HG03558 (cell line): ENCODE data around the gene SEPTIN8.

Experiments used
- ATAC-seq: cut with Tn5 transposase; IDR thresholded peaks from one replicate; pipeline ENCODE4 v1.9.1; 2021; ENCODE audit warnings: moderate number of reproducible peaks; ENCODE audit not compliant: unreplicated experiment; ENCODE audit errors: extremely low read depth

The SEPTIN8 gene

DNA sequence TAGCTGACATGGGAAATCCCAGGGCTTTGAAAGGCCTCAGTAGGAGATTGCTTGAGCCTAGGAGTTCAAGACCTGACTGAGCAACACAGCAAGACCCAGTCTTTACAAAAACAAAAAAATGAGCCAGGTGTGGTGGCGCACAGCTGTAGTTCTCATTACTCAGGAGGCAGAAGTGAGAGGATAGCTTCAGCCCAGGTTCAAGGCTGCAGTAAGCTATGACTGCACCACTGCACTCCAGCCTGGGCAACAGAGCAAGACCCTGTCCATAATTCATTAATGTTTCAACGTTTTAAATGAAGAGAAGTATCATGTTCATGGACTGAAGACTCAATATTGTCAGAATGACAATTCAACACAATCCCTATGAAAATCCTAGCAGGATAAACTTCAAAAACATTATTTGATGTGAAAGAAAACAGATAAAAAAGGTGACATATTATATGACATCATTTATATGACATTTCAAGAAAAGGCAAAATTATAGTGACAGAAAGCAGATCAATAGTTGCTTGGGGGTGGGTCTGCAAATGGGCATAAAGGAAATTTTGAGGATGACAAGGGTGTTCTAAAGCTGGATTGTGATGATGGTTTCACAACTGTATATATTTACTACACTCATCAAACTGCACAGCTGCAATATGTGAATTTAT, 43.4 kb downstream of the SEPTIN8 start:
- no peak for ATAC-seq

DNA sequence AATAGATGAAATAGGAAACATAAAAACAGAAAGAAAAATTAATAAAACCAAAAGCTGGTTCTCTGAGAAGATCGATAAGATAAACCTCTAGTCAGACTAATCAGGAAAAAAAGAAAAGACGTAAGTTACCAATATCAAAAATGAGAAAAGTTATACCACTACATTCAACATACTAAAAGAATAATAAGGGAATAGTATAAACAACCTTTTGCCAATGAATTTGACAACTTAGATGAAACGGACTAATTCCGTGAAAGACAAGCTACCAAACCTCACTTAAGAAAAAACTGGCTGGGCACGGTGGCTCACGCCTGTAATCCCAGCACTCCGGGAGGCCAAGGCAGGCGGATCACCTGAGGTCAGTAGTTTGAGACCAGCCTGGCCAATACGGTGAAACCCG, 47.1 kb downstream of the SEPTIN8 start:
- no peak for ATAC-seq

DNA sequence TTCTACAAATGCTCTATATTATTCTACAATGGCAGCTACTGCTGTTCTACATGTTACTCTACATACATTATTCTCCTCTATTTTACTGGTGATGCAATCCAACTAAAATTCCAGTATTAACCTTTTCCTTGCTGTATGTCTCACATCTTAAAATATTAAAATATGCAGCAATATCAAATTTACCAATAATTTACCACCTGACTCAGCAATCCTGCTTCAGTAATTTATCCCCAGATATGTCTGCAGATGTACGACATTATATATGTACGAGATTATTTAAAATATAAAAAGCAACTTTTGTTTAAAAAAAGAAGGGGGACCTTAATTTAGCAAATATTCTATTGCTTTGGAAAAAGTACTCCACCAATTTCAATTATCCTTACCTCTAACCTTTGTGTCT, 51.3 kb downstream of the SEPTIN8 start:
- no peak for ATAC-seq

- ATAC-seq, result no peak
These were observed 58.3 kb downstream of the SEPTIN8 start for GRCh38 chr5:132718544-132719312.

DNA sequence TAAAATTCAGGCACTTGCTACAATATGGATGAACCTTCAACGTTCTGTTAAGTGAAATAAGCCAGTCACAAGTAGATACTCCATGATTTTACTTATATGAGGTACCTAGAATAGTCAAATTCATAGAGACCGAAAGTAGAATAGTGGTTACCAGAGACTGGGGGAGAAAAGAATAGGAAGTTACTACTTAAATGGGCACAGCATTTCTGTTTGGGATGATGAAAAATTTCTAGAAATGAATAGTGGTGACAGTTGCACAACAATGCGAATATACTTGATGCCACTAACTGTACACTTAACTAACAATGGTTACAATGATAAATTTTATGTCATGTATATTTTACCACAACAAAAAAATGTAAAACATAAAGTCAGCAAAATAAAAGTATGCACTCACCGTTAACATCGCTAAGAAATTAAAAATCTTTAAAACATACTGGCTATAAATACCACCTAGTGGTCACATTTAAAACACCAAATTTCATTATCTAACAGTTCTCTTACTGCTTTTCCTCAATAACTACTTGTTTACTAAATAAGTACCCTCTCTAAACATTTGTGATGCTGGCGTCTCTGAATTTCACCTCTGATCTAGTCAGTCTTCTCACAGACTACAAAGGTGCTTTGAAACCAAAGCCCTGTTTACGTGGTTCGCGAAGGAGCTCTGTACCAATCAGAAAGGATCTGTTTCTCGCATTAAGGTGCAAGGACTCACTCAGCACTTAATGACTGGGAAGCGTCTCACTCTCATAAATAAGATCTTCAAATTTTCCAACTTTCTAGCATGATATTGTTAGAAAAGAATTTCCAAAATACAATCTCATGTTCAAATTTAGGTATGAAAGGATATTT, 62.4 kb downstream of the SEPTIN8 start:
- no peak for ATAC-seq

- no peak for ATAC-seq
These were observed 68.4 kb downstream of the SEPTIN8 start for GRCh38 chr5:132708645-132709044.

- no peak for ATAC-seq
These were observed 72.2 kb downstream of the SEPTIN8 start for GRCh38 chr5:132704875-132705274.
